ENCODE results near the gene ADAMTS1.

ADAMTS1 gene

DNA sequence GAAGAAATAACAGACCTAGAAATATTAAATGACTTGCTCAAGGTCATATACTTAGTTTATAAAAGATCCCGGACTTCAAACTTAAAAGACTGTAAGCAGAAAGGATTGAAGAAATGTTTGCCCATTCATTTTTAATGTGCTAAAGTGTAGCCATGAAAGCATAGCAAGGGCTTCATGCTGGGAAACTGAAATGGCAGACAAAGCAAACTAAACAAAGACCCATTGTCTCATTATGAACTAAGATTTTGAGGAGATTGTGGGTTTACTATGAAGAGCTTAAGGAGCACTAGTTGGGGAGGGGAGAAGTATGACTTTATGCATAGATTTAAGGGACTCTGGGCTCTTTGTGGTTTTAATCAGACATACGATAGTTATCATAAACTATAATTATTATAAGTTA, 26.3 kb downstream of the ADAMTS1 start:
- H3K27me3 ChIP-seq, result no peaks in the 10 kb centered on the region
- H3K9me3 ChIP-seq, result no peaks in the 10 kb centered on the region
- no peaks in the 10 kb centered on the region for H3K36me3 ChIP-seq
- H3K27ac ChIP-seq, result no peak overlapping the region
- no peak for TF ChIP-seq Cebpa-rat (IDR thresholded peaks at IDR 0.05)
- no peak overlapping the region for H3K4me2 ChIP-seq
- no peaks in the 10 kb centered on the region for H3K4me1 ChIP-seq
- H3K9ac ChIP-seq, result no peak overlapping the region
- no peaks in the 10 kb centered on the region for H4K20me1 ChIP-seq
- H3K4me3 ChIP-seq, result no peak overlapping the region

DNA sequence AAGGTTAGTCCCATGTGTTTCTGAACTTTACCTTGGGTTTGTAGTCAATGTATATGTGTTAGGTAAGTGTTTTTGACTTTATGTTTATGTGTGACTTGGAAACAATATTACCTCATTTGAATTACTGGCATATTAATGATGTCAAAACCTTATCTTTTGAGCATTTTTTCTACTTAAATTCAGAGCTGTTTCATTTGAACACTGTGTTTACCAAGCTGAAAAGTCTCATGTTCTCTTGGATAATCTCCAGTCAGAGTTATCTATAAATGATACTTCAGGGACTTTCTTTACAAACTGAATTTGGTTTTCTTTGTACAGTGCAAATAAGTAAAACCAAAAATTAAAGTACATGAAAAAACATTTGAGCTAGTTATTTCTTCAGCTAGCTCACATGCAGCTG, 30.0 kb downstream of the ADAMTS1 start:
- Histone ChIP-seq H3K27ac (no peak overlapping the region), H3K9ac (no peak overlapping the region), H3K4me1 (no peaks in the 10 kb centered on the region), H3K9me3 (no peaks in the 10 kb centered on the region), H3K4me2 (no peak overlapping the region), H3K36me3 (no peaks in the 10 kb centered on the region), H3K27me3 (no peaks in the 10 kb centered on the region), H3K4me3 (no peak overlapping the region), H4K20me1 (no peaks in the 10 kb centered on the region)
- no peak for TF ChIP-seq Cebpa-rat (IDR thresholded peaks at IDR 0.05)

DNA sequence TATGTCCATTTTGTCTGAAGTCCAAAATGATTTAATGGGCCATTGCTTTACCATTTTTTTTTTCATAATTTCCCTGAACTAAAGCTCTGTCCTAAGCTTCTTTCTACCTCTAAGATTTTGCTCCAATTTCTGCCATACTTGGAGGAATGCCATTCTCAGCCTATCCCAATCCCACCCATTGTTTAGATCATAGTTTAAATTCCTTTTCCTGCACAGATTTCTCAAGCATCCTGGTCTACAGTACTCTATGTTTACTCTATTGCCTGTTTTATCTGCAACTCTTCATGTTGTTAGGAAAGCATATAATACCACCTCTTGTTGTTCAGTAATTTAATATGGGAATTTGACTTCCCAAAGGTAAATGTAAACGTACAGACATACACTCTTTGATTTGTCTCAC, 30.8 kb downstream of the ADAMTS1 start:
- Histone ChIP-seq H3K9ac (no peak overlapping the region), H3K27me3 (no peaks in the 10 kb centered on the region), H4K20me1 (no peaks in the 10 kb centered on the region), H3K4me1 (no peaks in the 10 kb centered on the region), H3K27ac (no peak overlapping the region), H3K36me3 (no peaks in the 10 kb centered on the region), H3K4me3 (no peak overlapping the region), H3K4me2 (no peak overlapping the region), H3K9me3 (no peaks in the 10 kb centered on the region)
- no peak for TF ChIP-seq Cebpa-rat (IDR thresholded peaks at IDR 0.05)

GRCh38 chr21:26813426-26813998, 31.7 kb downstream of the ADAMTS1 start:
- H3K27ac ChIP-seq, result no peak overlapping the region
- no peak overlapping the region for H3K9ac ChIP-seq
- H3K4me1 ChIP-seq, result no peaks in the 10 kb centered on the region

GRCh38 chr21:26812173-26812572, 33.0 kb downstream of the ADAMTS1 start:
- no peak for TF ChIP-seq Cebpa-rat (IDR thresholded peaks at IDR 0.05)
- Histone ChIP-seq H3K9ac (no peak overlapping the region), H3K9me3 (no peaks in the 10 kb centered on the region)

More at GRCh38 chr21:26813426-26813998, 31.7 kb downstream of the ADAMTS1 start:
- Histone ChIP-seq H3K4me2 (no peak overlapping the region), H3K36me3 (no peaks in the 10 kb centered on the region), H3K9me3 (no peaks in the 10 kb centered on the region), H3K27me3 (no peaks in the 10 kb centered on the region), H3K4me3 (no peak overlapping the region), H4K20me1 (no peaks in the 10 kb centered on the region)
- TF ChIP-seq Cebpa-rat (IDR thresholded peaks at IDR 0.05), result no peak

DNA sequence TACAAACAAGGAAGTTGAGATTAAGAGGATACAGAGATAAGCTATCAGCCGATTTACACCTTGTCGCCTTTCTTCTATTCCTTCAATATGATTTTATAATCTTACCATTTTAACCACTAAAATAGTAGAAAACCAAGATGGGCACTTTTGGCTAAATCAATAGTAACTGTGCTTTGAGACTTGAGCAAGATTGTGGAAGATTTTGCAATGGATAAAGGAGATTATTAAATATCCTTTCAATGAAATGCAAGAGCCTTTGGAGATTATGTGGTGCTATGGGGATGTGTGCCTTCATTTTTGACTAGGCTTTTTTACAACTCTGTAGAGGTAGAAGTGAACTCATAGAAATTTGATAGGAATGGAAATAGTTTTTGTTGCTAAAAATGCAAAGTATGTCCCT, 33.7 kb downstream of the ADAMTS1 start:
- H3K4me3 ChIP-seq, result no peak overlapping the region
- no peak overlapping the region for H3K9ac ChIP-seq
- no peak overlapping the region for H3K27ac ChIP-seq
- H3K4me2 ChIP-seq, result no peak overlapping the region
- no peaks in the 10 kb centered on the region for H3K27me3 ChIP-seq
- no peaks in the 10 kb centered on the region for H3K9me3 ChIP-seq
- no peak for TF ChIP-seq Cebpa-rat (IDR thresholded peaks at IDR 0.05)
- no peaks in the 10 kb centered on the region for H3K36me3 ChIP-seq
- no peaks in the 10 kb centered on the region for H3K4me1 ChIP-seq
- no peaks in the 10 kb centered on the region for H4K20me1 ChIP-seq

More at GRCh38 chr21:26812173-26812572, 33.0 kb downstream of the ADAMTS1 start:
- Histone ChIP-seq H3K4me3 (no peak overlapping the region), H4K20me1 (no peaks in the 10 kb centered on the region), H3K4me2 (no peak overlapping the region), H3K36me3 (no peaks in the 10 kb centered on the region), H3K4me1 (no peaks in the 10 kb centered on the region), H3K27ac (no peak overlapping the region), H3K27me3 (no peaks in the 10 kb centered on the region)

GRCh38 chr21:26810676-26811415, 34.4 kb downstream of the ADAMTS1 start:
- no peak overlapping the region for H3K9ac ChIP-seq
- no peaks in the 10 kb centered on the region for H3K36me3 ChIP-seq
- no peaks in the 10 kb centered on the region for H3K4me1 ChIP-seq
- H3K27ac ChIP-seq, result no peak overlapping the region
- no peaks in the 10 kb centered on the region for H3K9me3 ChIP-seq
- no peak overlapping the region for H3K4me3 ChIP-seq
- no peak for TF ChIP-seq Cebpa-rat (IDR thresholded peaks at IDR 0.05)
- H3K27me3 ChIP-seq, result no peaks in the 10 kb centered on the region
- no peak overlapping the region for H3K4me2 ChIP-seq
- no peaks in the 10 kb centered on the region for H4K20me1 ChIP-seq

DNA sequence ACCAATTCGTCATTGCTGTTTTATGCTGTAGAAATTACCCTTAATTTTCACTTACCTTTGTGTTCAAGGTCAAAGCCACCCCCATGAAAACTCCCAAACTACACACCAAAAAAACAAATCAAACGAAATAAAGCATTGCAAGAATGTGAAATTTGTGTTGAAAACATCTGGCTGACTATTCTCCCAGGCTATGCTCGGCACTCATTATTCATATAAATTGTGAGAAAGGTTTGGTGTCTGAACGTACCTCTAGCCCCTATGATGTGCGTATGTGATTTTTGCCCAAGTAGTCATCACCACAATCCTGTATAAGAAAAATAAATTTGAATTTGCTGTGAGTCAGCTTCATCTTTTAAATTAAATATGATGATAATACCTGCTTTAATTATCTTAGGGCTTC, 34.9 kb downstream of the ADAMTS1 start:
- Histone ChIP-seq H3K36me3 (no peaks in the 10 kb centered on the region), H3K4me1 (no peaks in the 10 kb centered on the region), H3K27me3 (no peaks in the 10 kb centered on the region), H3K9me3 (no peaks in the 10 kb centered on the region), H3K27ac (no peak overlapping the region), H3K4me3 (no peak overlapping the region), H3K4me2 (no peak overlapping the region), H4K20me1 (no peaks in the 10 kb centered on the region), H3K9ac (no peak overlapping the region)
- TF ChIP-seq Cebpa-rat (IDR thresholded peaks at IDR 0.05), result no peak

DNA sequence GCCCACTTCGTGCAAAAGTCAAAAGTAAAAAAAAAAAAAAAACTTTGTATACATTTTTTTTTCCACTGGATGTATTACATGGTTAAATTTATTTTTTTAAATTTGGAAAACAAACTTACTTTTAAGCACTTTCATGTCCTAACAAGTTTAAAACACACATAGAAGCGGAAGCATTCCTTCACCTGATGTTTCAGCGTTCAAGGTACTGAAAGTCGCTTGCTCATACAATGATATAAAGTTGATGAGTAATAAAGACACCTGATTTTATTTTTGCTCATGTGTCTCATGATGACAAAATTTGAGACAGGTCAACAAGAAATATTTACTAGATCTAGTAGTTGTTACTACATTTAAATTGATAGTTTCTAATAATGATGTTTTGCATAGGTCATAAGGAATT, 35.5 kb downstream of the ADAMTS1 start:
- no peak overlapping the region for H3K9ac ChIP-seq
- no peak for TF ChIP-seq Cebpa-rat (IDR thresholded peaks at IDR 0.05)
- no peak overlapping the region for H3K4me2 ChIP-seq
- H3K4me3 ChIP-seq, result no peak overlapping the region
- no peaks in the 10 kb centered on the region for H3K4me1 ChIP-seq
- no peaks in the 10 kb centered on the region for H4K20me1 ChIP-seq
- no peaks in the 10 kb centered on the region for H3K9me3 ChIP-seq
- H3K27ac ChIP-seq, result no peak overlapping the region
- no peaks in the 10 kb centered on the region for H3K27me3 ChIP-seq
- no peaks in the 10 kb centered on the region for H3K36me3 ChIP-seq

DNA sequence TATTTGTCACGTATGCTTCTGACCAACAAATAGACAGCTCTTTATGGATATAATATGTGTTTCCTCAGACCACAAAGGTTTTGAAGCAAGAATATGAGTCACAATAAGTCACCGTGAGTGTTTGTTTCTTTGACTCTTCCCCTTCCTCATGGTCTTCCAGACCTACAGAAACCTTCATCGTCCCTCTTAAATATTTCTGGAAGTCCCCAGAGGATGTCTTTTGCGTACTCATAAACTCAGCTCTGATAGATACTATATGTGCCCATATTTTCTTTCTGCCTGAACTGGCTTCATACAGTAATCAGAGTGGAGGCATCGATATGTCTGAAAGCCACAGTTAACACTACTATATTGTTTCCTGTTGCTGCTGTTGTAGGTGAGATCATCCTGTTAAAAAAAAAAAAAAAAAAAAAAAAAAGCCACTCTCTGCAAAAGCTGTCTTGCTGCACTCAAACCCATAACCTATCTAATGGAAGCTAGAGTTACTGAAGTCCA, 38.4 kb downstream of the ADAMTS1 start:
- Histone ChIP-seq H3K27ac (no peak overlapping the region), H3K9me3 (no peaks in the 10 kb centered on the region), H3K36me3 (no peaks in the 10 kb centered on the region), H3K4me3 (no peak overlapping the region), H3K9ac (no peak overlapping the region), H3K4me2 (no peak overlapping the region), H4K20me1 (no peaks in the 10 kb centered on the region), H3K4me1 (no peaks in the 10 kb centered on the region), H3K27me3 (no peaks in the 10 kb centered on the region)
- TF ChIP-seq Cebpa-rat (IDR thresholded peaks at IDR 0.05), result no peak

Measured in BLaER1 (cell line).